HG03469 (cell line): ENCODE results near the gene CYSTM1.

Source experiments
- ATAC-seq: cut with Tn5 transposase; IDR thresholded peaks from one replicate; pipeline ENCODE4 v1.9.1; 2021; ENCODE audit warnings: mild to moderate bottlenecking, moderate library complexity, moderate number of reproducible peaks; ENCODE audit not compliant: unreplicated experiment

Gene CYSTM1

GRCh38 chr5:140252470-140253126 lies 77.6 kb downstream of the CYSTM1 start:
- no peak for ATAC-seq

- no peak for ATAC-seq
Observed at GRCh38 chr5:140253985-140254384, 79.0 kb downstream of the CYSTM1 start.

- ATAC-seq = no peak
Observed at GRCh38 chr5:140255460-140256157, 80.6 kb downstream of the CYSTM1 start.

GRCh38 chr5:140256726-140257125 lies 81.7 kb downstream of the CYSTM1 start:
- no peak for ATAC-seq

- no peak for ATAC-seq
Observed at GRCh38 chr5:140258016-140258415, 83.0 kb downstream of the CYSTM1 start.

GRCh38 chr5:140258873-140259272 lies 83.9 kb downstream of the CYSTM1 start:
- no peak for ATAC-seq

- no peak for ATAC-seq
Observed at GRCh38 chr5:140259500-140259899, 84.5 kb downstream of the CYSTM1 start.

GRCh38 chr5:140260089-140260656 lies 85.2 kb downstream of the CYSTM1 start:
- no peak for ATAC-seq

- no peak for ATAC-seq
Observed at GRCh38 chr5:140261403-140262171, 86.6 kb downstream of the CYSTM1 start.

GRCh38 chr5:140262221-140262620 lies 87.2 kb downstream of the CYSTM1 start:
- ATAC-seq = no peak

- ATAC-seq = no peak
Observed at GRCh38 chr5:140262839-140263238, 87.9 kb downstream of the CYSTM1 start.

- no peak for ATAC-seq
Observed at GRCh38 chr5:140265845-140266244, 90.9 kb downstream of the CYSTM1 start.

- no peak for ATAC-seq
Observed at GRCh38 chr5:140266471-140267200, 91.6 kb downstream of the CYSTM1 start.

- ATAC-seq = no peak
Observed at GRCh38 chr5:140267201-140267540, 92.2 kb downstream of the CYSTM1 start.

- ATAC-seq = no peak
Observed at GRCh38 chr5:140267559-140268018, 92.6 kb downstream of the CYSTM1 start.

GRCh38 chr5:140270008-140270407 lies 95.0 kb downstream of the CYSTM1 start:
- ATAC-seq = no peak

- ATAC-seq = no peak
Observed at GRCh38 chr5:140273401-140273877, 98.5 kb downstream of the CYSTM1 start.

GRCh38 chr5:140275837-140276236 lies 100.8 kb downstream of the CYSTM1 start:
- no peak for ATAC-seq

- no peak for ATAC-seq
Observed at GRCh38 chr5:140282266-140282665, 107.3 kb downstream of the CYSTM1 start.

GRCh38 chr5:140284013-140284412 lies 109.0 kb downstream of the CYSTM1 start:
- no peak for ATAC-seq

GRCh38 chr5:140286424-140286823 lies 111.4 kb downstream of the CYSTM1 start:
- no peak for ATAC-seq
